HG03342 (cell line): Measurements from ENCODE around the gene NECTIN1.

Experiments
- ATAC-seq: cut with Tn5 transposase; IDR thresholded peaks from one replicate; pipeline ENCODE4 v1.9.1; 2021; ENCODE audit warnings: mild to moderate bottlenecking, moderate library complexity; ENCODE audit not compliant: unreplicated experiment

NECTIN1 gene

GRCh38 chr11:119728651-119729580 lies at the start of gene NECTIN1:
NECTIN1 (minus strand) TSS chr11:119729200; CDS start chr11:119728553, 647 bp downstream.
- peak; percentile 81 for ATAC-seq

GRCh38 chr11:119778391-119779194 lies 49.6 kb upstream of the NECTIN1 start:
- ATAC-seq, result no peak

- no peak for ATAC-seq
Measured at GRCh38 chr11:119777940-119778339, 48.9 kb upstream of the NECTIN1 start.

- ATAC-seq, result no peak
Measured at GRCh38 chr11:119776651-119777050, 47.7 kb upstream of the NECTIN1 start.

GRCh38 chr11:119776031-119776636 lies 47.1 kb upstream of the NECTIN1 start:
- no peak for ATAC-seq

GRCh38 chr11:119774172-119774763 lies 45.3 kb upstream of the NECTIN1 start:
- no peak for ATAC-seq

GRCh38 chr11:119772641-119773415 lies 43.8 kb upstream of the NECTIN1 start:
- ATAC-seq, result no peak

- no peak for ATAC-seq
Measured at GRCh38 chr11:119772076-119772475, 43.1 kb upstream of the NECTIN1 start.

- ATAC-seq, result no peak
Measured at GRCh38 chr11:119771172-119771770, 42.3 kb upstream of the NECTIN1 start.

- ATAC-seq, result no peak
Measured at GRCh38 chr11:119765628-119766027, 36.6 kb upstream of the NECTIN1 start.

GRCh38 chr11:119764108-119764868 lies 35.3 kb upstream of the NECTIN1 start:
- ATAC-seq, result no peak

GRCh38 chr11:119763071-119763728 lies 34.2 kb upstream of the NECTIN1 start:
- no peak for ATAC-seq

GRCh38 chr11:119759747-119760412 lies 30.9 kb upstream of the NECTIN1 start:
- no peak for ATAC-seq

GRCh38 chr11:119759324-119759723 lies 30.3 kb upstream of the NECTIN1 start:
- no peak for ATAC-seq

- no peak for ATAC-seq
Measured at GRCh38 chr11:119758291-119758690, 29.3 kb upstream of the NECTIN1 start.

- ATAC-seq, result no peak
Measured at GRCh38 chr11:119757378-119757777, 28.4 kb upstream of the NECTIN1 start.

GRCh38 chr11:119756169-119756865 lies 27.3 kb upstream of the NECTIN1 start:
- no peak for ATAC-seq
